HFF-Myc (cell line): ENCODE results near the gene TBCB.

Source experiments
- DNase-seq: peaks from one replicate; pipeline ENCODE4 v3.0.0-alpha.2; 2011; ENCODE audit warnings: low read depth; ENCODE audit errors: extremely low read depth
- H3K4me3 ChIP-seq: replicated peaks from 2 replicates; pipeline ENCODE4 v1.5.1; 2011; ENCODE audit warnings: low read depth, mild to moderate bottlenecking, control low read depth, low read length
- CTCF ChIP-seq: IDR thresholded peaks from 2 replicates; pipeline ENCODE4 v1.5.1; 2012; ENCODE audit warnings: mild to moderate bottlenecking, low read depth, low read length, control low read depth; ENCODE audit errors: missing control alignments

TBCB gene

GRCh38 chr19:36108684-36109083 lies 6.6 kb upstream of the TBCB start:
- no peak for TF ChIP-seq CTCF

GRCh38 chr19:36110487-36111199 lies 4.6 kb upstream of the TBCB start, which contains the start of gene OVOL3:
TSS of gene OVOL3 (plus strand) at chr19:36111143. CDS start at chr19:36111203, 60 bp downstream.
- DNase-seq: no peak
- TF ChIP-seq CTCF: no peak

More at GRCh38 chr19:36108684-36109083, 6.6 kb upstream of the TBCB start:
- DNase-seq: no peak
- H3K4me3 ChIP-seq: no peak overlapping the region

GRCh38 chr19:36111200-36111539 lies 4.1 kb upstream of the TBCB start:
- no peak for DNase-seq
- no peak overlapping the region for H3K4me3 ChIP-seq
- no peak for TF ChIP-seq CTCF

More at GRCh38 chr19:36110487-36111199, 4.6 kb upstream of the TBCB start, which contains the start of gene OVOL3:
- no peak within 1 kb of the TSS for H3K4me3 ChIP-seq

GRCh38 chr19:36112678-36113077 lies 2.6 kb upstream of the TBCB start:
- DNase-seq: no peak
- no peak for TF ChIP-seq CTCF
- H3K4me3 ChIP-seq: no peak overlapping the region

GRCh38 chr19:36113425-36113824 lies 1.8 kb upstream of the TBCB start:
- DNase-seq: no peak
- no peak for TF ChIP-seq CTCF
- peak overlapping the region; percentile 91 for H3K4me3 ChIP-seq

- peak; percentile 2 for TF ChIP-seq CTCF
- peak overlapping the region; percentile 91 for H3K4me3 ChIP-seq
- no peak for DNase-seq
Measured at GRCh38 chr19:36113894-36114720, 1.2 kb upstream of the TBCB start.
